ENCODE results near the gene BCAS3. TPM values are rescaled to one million over a fixed set of nuclear protein-coding genes. Genes with fewer than 3 reads are reported as not detected.
"Not testable (repeated sequence)": the region's sequence is repeated elsewhere in the genome, so short reads cannot be mapped to it uniquely, and the experiment has no call there.

Gene BCAS3
- total RNA-seq, 1 donor from 2014 or later, result 25.6 TPM

- no peak for DNase-seq (ENCODE audit: low spot score)
Observed at GRCh38 chr17:60745544-60745943, 67.9 kb downstream of the BCAS3 start.

- DNase-seq (ENCODE audit: low spot score), result no peak
Observed at GRCh38 chr17:60747069-60747808, 69.6 kb downstream of the BCAS3 start.

- DNase-seq (ENCODE audit: low spot score), result no peak
Observed at GRCh38 chr17:60748204-60748603, 70.6 kb downstream of the BCAS3 start.

- no peak for DNase-seq (ENCODE audit: low spot score)
Observed at GRCh38 chr17:60749050-60749449, 71.4 kb downstream of the BCAS3 start.

GRCh38 chr17:60749708-60750107, 72.1 kb downstream of the BCAS3 start:
- no peak for DNase-seq (ENCODE audit: low spot score)

- DNase-seq (ENCODE audit: low spot score), result no peak
Observed at GRCh38 chr17:60750640-60751039, 73.0 kb downstream of the BCAS3 start.

GRCh38 chr17:60751884-60752283, 74.2 kb downstream of the BCAS3 start:
- DNase-seq (ENCODE audit: low spot score), result no peak

GRCh38 chr17:60752873-60753577, 75.4 kb downstream of the BCAS3 start:
- no peak for DNase-seq (ENCODE audit: low spot score)

GRCh38 chr17:60754057-60754604, 76.5 kb downstream of the BCAS3 start:
- DNase-seq (ENCODE audit: low spot score), result no peak

GRCh38 chr17:60756798-60757197, 79.1 kb downstream of the BCAS3 start:
- DNase-seq (ENCODE audit: low spot score), result not testable (repeated sequence)

- DNase-seq (ENCODE audit: low spot score), result no peak
Observed at GRCh38 chr17:60757437-60757836, 79.8 kb downstream of the BCAS3 start.

- no peak for DNase-seq (ENCODE audit: low spot score)
Observed at GRCh38 chr17:60759756-60760155, 82.1 kb downstream of the BCAS3 start.

GRCh38 chr17:60761301-60761700, 83.7 kb downstream of the BCAS3 start:
- DNase-seq (ENCODE audit: low spot score), result not testable (repeated sequence)

GRCh38 chr17:60766778-60767190, 89.1 kb downstream of the BCAS3 start:
- DNase-seq (ENCODE audit: low spot score), result no peak

- DNase-seq (ENCODE audit: low spot score), result no peak
Observed at GRCh38 chr17:60767744-60768308, 90.2 kb downstream of the BCAS3 start.

GRCh38 chr17:60769327-60769726, 91.7 kb downstream of the BCAS3 start:
- no peak for DNase-seq (ENCODE audit: low spot score)

GRCh38 chr17:60770946-60771422, 93.3 kb downstream of the BCAS3 start:
- no peak for DNase-seq (ENCODE audit: low spot score)

GRCh38 chr17:60771621-60772020, 94.0 kb downstream of the BCAS3 start:
- DNase-seq (ENCODE audit: low spot score), result not testable (repeated sequence)

- DNase-seq (ENCODE audit: low spot score), result no peak
Observed at GRCh38 chr17:60773552-60773951, 95.9 kb downstream of the BCAS3 start.

GRCh38 chr17:60781880-60782412, 104.3 kb downstream of the BCAS3 start:
- no peak for DNase-seq (ENCODE audit: low spot score)

- no peak for DNase-seq (ENCODE audit: low spot score)
Observed at GRCh38 chr17:60782742-60783141, 105.1 kb downstream of the BCAS3 start.

- no peak for DNase-seq (ENCODE audit: low spot score)
Observed at GRCh38 chr17:60790205-60790604, 112.6 kb downstream of the BCAS3 start.
